Urinary bladder (tissue), 4 donors: ENCODE measurements around the gene IGFBP2. TPM values are rescaled to one million over a fixed set of nuclear protein-coding genes. Genes with fewer than 3 reads are reported as not detected.

Source experiments
- DNase-seq: peaks from one replicate; pipeline ENCODE4 v3.0.0-alpha.2; 2015; ENCODE audit errors: extremely low spot score
- H3K27ac ChIP-seq: one replicate; pipeline ENCODE4 v1.5.1; 2013; ENCODE audit warnings: low read depth, mild to moderate bottlenecking, moderate library complexity
- H3K36me3 ChIP-seq: one replicate; pipeline ENCODE4 v1.6.1; 2013; ENCODE audit warnings: mild to moderate bottlenecking, moderate library complexity; ENCODE audit not compliant: insufficient read depth
- H3K4me1 ChIP-seq: one replicate; pipeline ENCODE4 v1.6.1; 2013; ENCODE audit warnings: mild to moderate bottlenecking, moderate library complexity; ENCODE audit not compliant: insufficient read depth
- H3K4me3 ChIP-seq: one replicate; pipeline ENCODE4 v1.5.1; 2013; ENCODE audit warnings: low read depth, low read length
- WGBS: extraction: QIAGEN DNeasy Blood & Tissue Kit; methylation state at CpG from one replicate; pipeline ENCODE4 v1.1.7; 2013; 5-methylcytosine and 5-hydroxymethylcytosine counted together
- polyA plus RNA-seq: library from polyadenylated mRNA; stranded (reverse); fragments of 200-250 nt; gene quantifications from one replicate; pipeline ENCODE4 v1.2.3, GENCODE V29; 2013
- total RNA-seq: library from RNA; depleted of rRNA; stranded (reverse); fragments of >200 nt; gene quantifications from one replicate; pipeline ENCODE4 v1.2.3, GENCODE V29; 2014
- donor health status: healthy with polysubstance abuse.
- donor health status: healthy.

The IGFBP2 gene
- total and polyA plus RNA-seq, 2 donors: 136 to 162 TPM

- Histone ChIP-seq H3K4me1 (no peaks in the 10 kb centered on the region), H3K27ac (peak overlapping the region; percentile 85), H3K36me3 (no peaks in the 10 kb centered on the region), H3K4me3 (peak overlapping the region; percentile 77)
- WGBS: 4% methylated on average over 10 of the region's 10 CpGs
- no peak for DNase-seq
Measured at GRCh38 chr2:216694826-216695217, 61.6 kb downstream of the IGFBP2 start.

GRCh38 chr2:216695401-216695821 lies 62.2 kb downstream of the IGFBP2 start, which contains the start of gene IGFBP5:
Gene IGFBP5, minus strand, starts transcription at chr2:216695549. Its CDS starts 774 bp downstream, at chr2:216694775.
- no peaks in the 10 kb centered on the region for H3K36me3 ChIP-seq
- H3K27ac ChIP-seq: peak within 1 kb of the TSS; percentile 85
- no peaks in the 10 kb centered on the region for H3K4me1 ChIP-seq
- peak within 1 kb of the TSS; percentile 77 for H3K4me3 ChIP-seq
- WGBS: 6% methylated on average over 16 of the region's 16 CpGs
- peak; percentile 92 for DNase-seq

- Histone ChIP-seq H3K27ac (no peak overlapping the region), H3K36me3 (no peaks in the 10 kb centered on the region), H3K4me3 (no peak overlapping the region), H3K4me1 (no peaks in the 10 kb centered on the region)
- whole genome bisulfite sequencing: 78% methylated on average over 1 of the region's 1 CpG
- no peak for DNase-seq
Measured at GRCh38 chr2:216696321-216696720, 63.1 kb downstream of the IGFBP2 start.

- Histone ChIP-seq H3K36me3 (no peaks in the 10 kb centered on the region), H3K4me1 (no peaks in the 10 kb centered on the region), H3K4me3 (no peak overlapping the region), H3K27ac (no peak overlapping the region)
- DNase-seq: no peak
- WGBS: 30% methylated on average over 7 of the region's 7 CpGs
Measured at GRCh38 chr2:216696751-216697560, 63.7 kb downstream of the IGFBP2 start.

- no peak overlapping the region for H3K4me3 ChIP-seq
- no peaks in the 10 kb centered on the region for H3K4me1 ChIP-seq
- WGBS: 48% methylated on average over 6 of the region's 6 CpGs
- no peaks in the 10 kb centered on the region for H3K36me3 ChIP-seq
- H3K27ac ChIP-seq: no peak overlapping the region
- no peak for DNase-seq
Measured at GRCh38 chr2:216698293-216698692, 65.1 kb downstream of the IGFBP2 start.

GRCh38 chr2:216698895-216699294 lies 65.7 kb downstream of the IGFBP2 start:
- no peak for DNase-seq
- H3K27ac ChIP-seq: no peak overlapping the region
- H3K4me1 ChIP-seq: no peaks in the 10 kb centered on the region
- no peak overlapping the region for H3K4me3 ChIP-seq
- 14% methylated on average over 5 of the region's 5 CpGs for WGBS
- H3K36me3 ChIP-seq: no peaks in the 10 kb centered on the region

- no peaks in the 10 kb centered on the region for H3K4me1 ChIP-seq
- DNase-seq: no peak
- no peaks in the 10 kb centered on the region for H3K36me3 ChIP-seq
- H3K4me3 ChIP-seq: no peak overlapping the region
- H3K27ac ChIP-seq: no peak overlapping the region
- WGBS: 25% methylated on average over 7 of the region's 7 CpGs
Measured at GRCh38 chr2:216700088-216700567, 66.9 kb downstream of the IGFBP2 start.

- 38% methylated on average over 5 of the region's 5 CpGs for WGBS
- H3K4me3 ChIP-seq: no peak overlapping the region
- no peaks in the 10 kb centered on the region for H3K36me3 ChIP-seq
- no peak overlapping the region for H3K27ac ChIP-seq
- no peak for DNase-seq
- no peaks in the 10 kb centered on the region for H3K4me1 ChIP-seq
Measured at GRCh38 chr2:216700781-216701180, 67.6 kb downstream of the IGFBP2 start.

GRCh38 chr2:216701544-216701943 lies 68.3 kb downstream of the IGFBP2 start:
- Histone ChIP-seq H3K4me3 (no peak overlapping the region), H3K4me1 (no peaks in the 10 kb centered on the region), H3K36me3 (no peaks in the 10 kb centered on the region), H3K27ac (no peak overlapping the region)
- DNase-seq: no peak
- 96% methylated on average over 7 of the region's 7 CpGs for WGBS

- Histone ChIP-seq H3K4me3 (no peak overlapping the region), H3K4me1 (no peaks in the 10 kb centered on the region), H3K27ac (no peak overlapping the region), H3K36me3 (no peaks in the 10 kb centered on the region)
- no peak for DNase-seq
- WGBS: 84% methylated on average over 1 of the region's 1 CpG
Measured at GRCh38 chr2:216702756-216703155, 69.5 kb downstream of the IGFBP2 start.

GRCh38 chr2:216710551-216711301 lies 77.5 kb downstream of the IGFBP2 start:
- WGBS: 32% methylated on average over 11 of the region's 11 CpGs
- Histone ChIP-seq H3K4me1 (no peaks in the 10 kb centered on the region), H3K27ac (peak overlapping the region; percentile 38), H3K4me3 (no peak overlapping the region), H3K36me3 (no peaks in the 10 kb centered on the region)
- DNase-seq: no peak

GRCh38 chr2:216711348-216711747 lies 78.1 kb downstream of the IGFBP2 start:
- Histone ChIP-seq H3K4me1 (no peaks in the 10 kb centered on the region), H3K36me3 (no peaks in the 10 kb centered on the region), H3K4me3 (no peak overlapping the region), H3K27ac (peak overlapping the region; percentile 66)
- 67% methylated on average over 8 of the region's 8 CpGs for WGBS
- no peak for DNase-seq

GRCh38 chr2:216713691-216714336 lies 80.6 kb downstream of the IGFBP2 start:
- no peak for DNase-seq
- Histone ChIP-seq H3K27ac (no peak overlapping the region), H3K4me3 (no peak overlapping the region), H3K4me1 (no peaks in the 10 kb centered on the region), H3K36me3 (no peaks in the 10 kb centered on the region)
- WGBS: 58% methylated on average over 8 of the region's 8 CpGs
